Measurements from ENCODE around the gene SBSN.

DNA sequence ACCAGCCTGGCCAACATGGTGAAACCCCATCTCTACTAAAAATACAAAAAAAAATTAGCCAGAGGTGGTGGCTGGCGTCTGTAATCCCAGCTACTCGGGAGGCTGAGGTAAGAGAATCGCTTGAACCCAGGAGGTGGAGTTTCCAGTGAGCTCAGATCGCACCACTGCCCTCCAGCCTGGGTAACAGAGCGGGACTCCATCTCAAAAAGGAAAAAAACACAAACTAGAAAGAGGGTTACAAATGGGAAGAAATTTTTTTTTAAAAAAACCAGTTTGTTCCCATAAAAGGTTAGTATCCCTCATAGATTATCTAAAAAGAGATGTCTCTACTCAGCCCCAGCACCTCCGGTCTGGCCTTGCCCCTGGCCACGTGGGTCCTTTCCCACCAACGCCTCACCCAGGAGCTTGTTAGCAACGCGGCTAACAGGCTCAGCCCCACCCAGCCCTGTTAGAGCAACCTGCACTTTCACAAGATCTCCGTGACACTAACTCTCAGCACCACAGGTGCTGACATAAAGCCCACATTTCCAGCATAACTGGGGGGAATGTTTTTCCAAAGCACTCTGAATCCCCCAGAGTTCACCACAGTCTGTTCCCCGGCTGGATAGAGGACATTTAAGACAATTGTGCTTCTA lies 19.0 kb downstream of the SBSN start:
- TF ChIP-seq RAD21 (IDR thresholded peaks at IDR 0.05; ENCODE audit: low read depth) (no peak), YY1 (IDR thresholded peaks at IDR 0.05; ENCODE audit: low read depth) (no peak), CEBPB (IDR thresholded peaks at IDR 0.05) (no peak), EP300 (IDR thresholded peaks at IDR 0.05; ENCODE audit: borderline replicate concordance) (no peak)
